Medulla oblongata (tissue), 1 donor: ENCODE results near the gene CTNNBL1.

Experiments used
- DNase-seq: peaks from one replicate; pipeline ENCODE4 v3.0.0-alpha.2; 2015; ENCODE audit errors: extremely low spot score

The CTNNBL1 gene

DNA sequence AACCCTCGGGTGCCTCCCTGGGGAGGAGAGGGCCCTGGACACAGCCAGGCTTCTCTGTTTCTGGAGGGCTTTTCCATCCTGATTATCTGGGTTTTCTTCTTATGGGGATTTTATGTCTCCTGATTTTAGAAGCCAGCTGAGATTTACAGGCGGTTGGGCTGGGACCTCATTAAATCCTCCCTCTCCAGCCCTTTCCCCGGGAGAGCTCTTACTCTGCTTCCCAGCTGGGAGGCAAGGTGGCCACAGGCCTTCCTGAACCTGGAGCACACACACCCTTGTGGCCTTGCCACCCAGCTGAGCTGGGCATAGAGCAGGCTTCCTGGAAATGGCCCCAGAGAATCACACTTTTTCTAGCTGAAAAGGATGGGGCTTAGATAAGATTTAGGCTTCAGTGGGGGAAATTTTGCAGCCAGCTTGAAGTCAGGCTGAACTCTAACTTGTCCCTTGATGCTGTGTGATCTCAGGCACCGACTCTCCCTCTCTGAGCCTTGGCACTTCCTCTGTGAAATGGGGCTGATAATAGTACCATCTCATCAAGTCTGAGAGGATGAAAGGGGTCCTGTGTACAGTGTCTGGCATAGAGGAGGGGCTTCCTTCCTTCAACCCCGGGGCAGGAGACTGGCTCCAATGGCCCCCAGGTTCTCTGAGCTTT, 225.7 kb downstream of the CTNNBL1 start:
- DNase-seq, result no peak

DNA sequence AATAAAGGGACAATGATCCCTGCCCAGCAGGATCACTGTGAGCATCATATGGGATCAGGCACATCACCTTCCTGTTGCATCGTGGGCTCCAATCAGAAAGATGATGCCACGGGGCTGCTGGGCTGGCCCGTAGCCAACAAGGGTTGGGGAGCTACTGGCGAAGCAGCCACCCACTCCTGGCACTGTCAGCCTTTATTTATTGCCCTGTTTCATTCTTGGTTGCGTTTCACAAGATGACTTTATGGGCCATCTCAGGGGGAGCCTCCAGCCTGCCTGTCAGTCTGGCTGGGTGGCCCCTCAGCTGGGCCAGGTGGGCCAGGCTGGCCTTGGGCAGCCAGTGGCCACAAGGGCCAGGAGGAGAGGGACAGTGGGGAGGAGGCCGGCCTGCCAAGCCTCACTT, 226.4 kb downstream of the CTNNBL1 start:
- no peak for DNase-seq

DNA sequence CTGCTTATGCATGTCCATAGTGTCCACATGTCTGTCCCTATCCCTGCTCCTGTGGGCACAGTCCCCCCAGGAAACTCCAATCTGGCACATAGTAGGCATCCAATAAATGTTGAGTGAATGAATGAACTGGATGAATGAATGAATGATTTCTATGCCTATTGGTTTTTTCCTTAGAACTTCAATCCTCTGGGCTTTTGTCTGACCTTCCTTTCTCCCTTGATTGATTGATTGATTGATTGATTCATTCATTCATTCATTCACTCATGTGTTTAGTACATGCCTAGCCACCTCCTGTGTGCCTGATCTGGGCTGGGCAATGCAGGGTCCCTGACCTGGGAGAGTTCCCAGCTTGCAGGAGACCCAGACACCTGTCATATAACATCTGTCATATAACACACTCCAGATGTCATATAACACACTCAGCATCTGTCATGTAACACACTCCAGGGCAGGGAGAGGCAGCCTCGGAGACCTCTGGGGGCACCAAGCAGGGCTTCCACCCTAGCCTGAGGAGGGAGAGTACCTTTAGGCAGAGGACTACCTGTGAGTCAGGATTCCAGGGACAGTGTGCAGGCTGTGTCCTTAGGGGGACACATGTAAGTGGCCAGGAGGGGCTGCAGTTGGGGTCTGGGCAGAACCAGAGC, 227.0 kb downstream of the CTNNBL1 start:
- DNase-seq, result no peak

DNA sequence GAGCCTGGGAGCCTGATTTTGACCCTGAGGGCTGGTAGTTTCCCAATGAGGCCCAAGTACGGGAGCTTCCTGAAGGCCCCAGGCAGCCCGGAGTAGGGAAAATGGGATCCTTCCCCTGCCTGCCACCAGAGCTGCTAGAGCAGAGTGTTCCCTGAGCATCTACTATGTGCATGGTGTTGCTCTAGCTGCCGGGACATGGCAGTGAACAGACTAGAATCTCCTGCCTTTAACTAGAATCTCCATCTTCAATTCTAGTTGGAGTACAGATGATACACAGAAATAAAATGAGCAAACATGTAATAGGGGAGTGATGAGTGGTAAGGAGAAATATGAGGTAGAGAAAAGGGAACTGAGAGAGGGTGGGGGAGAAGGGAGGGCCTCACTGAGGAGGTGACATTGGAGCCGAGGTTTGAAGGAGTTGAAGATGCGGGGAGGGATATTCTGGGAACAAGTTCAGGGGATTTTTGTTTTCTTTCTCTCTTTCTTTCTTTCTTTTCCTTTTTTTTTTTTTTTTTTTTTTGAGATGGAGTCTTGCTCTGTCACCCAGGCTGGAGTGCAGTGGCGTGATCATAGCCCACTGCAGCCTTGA, 227.6 kb downstream of the CTNNBL1 start:
- DNase-seq, result no peak
